Hepatocyte (in vitro differentiated cells): ENCODE results near the gene ADCY9.
"Not testable (repeated sequence)": the region's sequence is repeated elsewhere in the genome, so short reads cannot be mapped to it uniquely, and the experiment has no call there.

Experiments
- EZH2 ChIP-seq: fragments of 200-600 bp; sonication (generic); IDR thresholded peaks from 2 replicates; pipeline ENCODE4 v1.6.1; 2016; ENCODE audit warnings: antibody characterized with exemption, mild to moderate bottlenecking, borderline replicate concordance
- EZH2phosphoT487 ChIP-seq: fragments of 200-600 bp; sonication (generic); IDR thresholded peaks from one replicate; pipeline ENCODE4 v1.6.1; 2018; ENCODE audit warnings: antibody characterized with exemption, mild to moderate bottlenecking, low read depth, moderate library complexity; ENCODE audit not compliant: unreplicated experiment, severe bottlenecking
- TF ChIP-seq, protein P1 (sequence below): fragments of 200-600 bp; sonication (generic); IDR thresholded peaks from 2 replicates; pipeline ENCODE4 v1.5.1; 2016; ENCODE audit warnings: antibody characterized with exemption, mild to moderate bottlenecking; ENCODE audit not compliant: poor library complexity

GRCh38 chr16:4153364-4153763, 37.1 kb upstream of the ADCY9 start:
- TF ChIP-seq, protein P1, sequence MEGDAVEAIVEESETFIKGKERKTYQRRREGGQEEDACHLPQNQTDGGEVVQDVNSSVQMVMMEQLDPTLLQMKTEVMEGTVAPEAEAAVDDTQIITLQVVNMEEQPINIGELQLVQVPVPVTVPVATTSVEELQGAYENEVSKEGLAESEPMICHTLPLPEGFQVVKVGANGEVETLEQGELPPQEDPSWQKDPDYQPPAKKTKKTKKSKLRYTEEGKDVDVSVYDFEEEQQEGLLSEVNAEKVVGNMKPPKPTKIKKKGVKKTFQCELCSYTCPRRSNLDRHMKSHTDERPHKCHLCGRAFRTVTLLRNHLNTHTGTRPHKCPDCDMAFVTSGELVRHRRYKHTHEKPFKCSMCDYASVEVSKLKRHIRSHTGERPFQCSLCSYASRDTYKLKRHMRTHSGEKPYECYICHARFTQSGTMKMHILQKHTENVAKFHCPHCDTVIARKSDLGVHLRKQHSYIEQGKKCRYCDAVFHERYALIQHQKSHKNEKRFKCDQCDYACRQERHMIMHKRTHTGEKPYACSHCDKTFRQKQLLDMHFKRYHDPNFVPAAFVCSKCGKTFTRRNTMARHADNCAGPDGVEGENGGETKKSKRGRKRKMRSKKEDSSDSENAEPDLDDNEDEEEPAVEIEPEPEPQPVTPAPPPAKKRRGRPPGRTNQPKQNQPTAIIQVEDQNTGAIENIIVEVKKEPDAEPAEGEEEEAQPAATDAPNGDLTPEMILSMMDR = not testable (repeated sequence)
- not testable (repeated sequence) for TF ChIP-seq EZH2phosphoT487, EZH2
